Activated naive CD4-positive, alpha-beta T cell treated with anti-CD3 and anti-CD28 coated beads, Interleukin-2, amount 50 U/mL, for 16 hours (primary cell): ENCODE results near the gene MYO19.
A peak's percentile ranks its signal among the peaks of the same experiment; 100 is the strongest.

Experiments used
- DNase-seq: peaks from one replicate; pipeline ENCODE4 v3.0.0-alpha.2; 2020

MYO19 gene

DNA sequence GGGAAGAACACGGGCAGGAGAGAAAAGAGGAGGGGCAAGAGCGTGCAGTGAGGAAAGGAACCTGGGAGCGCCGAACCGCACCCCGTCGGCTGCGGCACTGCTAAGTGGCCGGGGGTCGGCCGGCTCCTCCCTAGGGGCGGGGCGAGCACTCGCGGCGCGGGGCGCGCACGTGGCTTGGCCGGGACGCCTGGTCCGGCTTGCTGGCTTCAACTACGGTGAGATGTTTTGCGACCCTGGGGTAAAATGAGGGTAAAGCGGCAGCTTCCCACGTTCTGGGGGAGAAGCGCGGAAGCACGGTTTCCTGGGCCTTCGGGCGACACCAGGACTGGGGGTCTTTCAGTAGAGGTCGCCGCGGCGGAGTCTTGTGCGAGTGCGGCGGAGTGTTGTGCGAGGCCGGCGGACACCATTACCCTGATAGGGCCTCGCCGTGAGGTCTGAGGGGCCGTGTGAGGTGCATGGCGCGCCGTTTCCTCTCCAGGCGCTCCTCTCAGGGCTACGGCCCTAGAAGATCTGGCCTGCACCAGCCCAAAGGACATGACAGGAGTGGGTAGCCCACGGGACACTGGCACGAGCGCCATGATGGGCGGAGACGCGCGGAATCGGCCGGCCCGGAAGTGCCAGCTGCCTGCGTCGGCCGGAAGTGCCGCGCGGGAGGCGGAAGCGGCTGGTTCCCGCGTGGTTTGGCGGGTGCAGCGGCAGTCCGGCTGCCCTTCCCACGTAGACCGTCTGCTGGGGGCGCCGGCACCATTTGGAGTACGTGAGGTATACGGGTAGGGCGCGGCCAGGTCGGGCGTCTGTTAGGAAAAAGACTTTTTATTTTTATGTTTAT, at the start of gene MYO19, which contains the start of gene PIGW:
Gene MYO19, minus strand, starts transcription at position 29 of the 829 bp plus-strand sequence. CDS start 2,330 bp downstream, outside the sequence.
Gene PIGW, plus strand, starts transcription at position 148 of the 829 bp plus-strand sequence. CDS start 2,115 bp downstream, outside the sequence.
- DNase-seq = peak; percentile 91

- DNase-seq = no peak
These were observed 49.1 kb upstream of the MYO19 start for GRCh38 chr17:36583787-36584186.

- DNase-seq = no peak
These were observed 44.0 kb upstream of the MYO19 start for GRCh38 chr17:36578671-36579070.

DNA sequence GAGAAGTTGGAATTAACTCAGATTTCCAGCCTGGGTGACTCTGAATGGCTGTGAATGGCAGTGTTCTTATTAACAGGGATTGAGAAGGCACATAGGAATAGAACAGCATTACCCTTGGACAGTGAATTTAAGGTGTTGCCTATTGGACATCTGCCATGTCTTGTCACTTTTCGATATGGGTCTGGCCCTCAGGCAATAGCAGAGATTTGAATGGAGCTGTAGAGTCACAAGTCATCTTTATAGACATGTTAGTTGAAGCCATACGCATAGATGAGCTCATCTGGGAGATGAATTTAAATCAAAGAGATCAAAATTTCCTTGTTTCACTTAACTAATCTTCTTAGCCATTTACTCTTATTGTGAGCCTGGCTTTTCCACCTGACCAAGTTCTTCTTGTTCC, 42.1 kb upstream of the MYO19 start:
- no peak for DNase-seq

DNA sequence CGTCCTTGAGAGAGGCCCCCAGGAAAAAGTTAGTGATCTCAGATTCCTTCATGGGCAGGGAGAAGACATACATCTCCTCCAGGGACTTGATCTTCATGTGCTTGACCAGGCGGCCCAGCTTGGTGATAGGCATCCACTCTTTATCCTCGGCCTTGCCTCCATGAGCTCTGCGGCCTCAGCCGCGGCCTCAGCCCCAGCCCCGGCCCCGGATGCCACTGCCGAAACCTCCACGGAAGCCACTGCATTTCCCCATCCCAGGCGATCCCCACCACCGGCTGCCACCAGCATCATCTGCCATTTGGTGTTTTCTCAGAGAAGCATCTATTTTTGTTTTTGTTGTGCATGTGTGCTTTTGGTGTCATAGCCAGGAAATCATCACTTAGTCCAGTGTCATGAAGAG, 40.4 kb upstream of the MYO19 start:
- DNase-seq = no peak

GRCh38 chr17:36566081-36566480, 31.4 kb upstream of the MYO19 start:
- no peak for DNase-seq

DNA sequence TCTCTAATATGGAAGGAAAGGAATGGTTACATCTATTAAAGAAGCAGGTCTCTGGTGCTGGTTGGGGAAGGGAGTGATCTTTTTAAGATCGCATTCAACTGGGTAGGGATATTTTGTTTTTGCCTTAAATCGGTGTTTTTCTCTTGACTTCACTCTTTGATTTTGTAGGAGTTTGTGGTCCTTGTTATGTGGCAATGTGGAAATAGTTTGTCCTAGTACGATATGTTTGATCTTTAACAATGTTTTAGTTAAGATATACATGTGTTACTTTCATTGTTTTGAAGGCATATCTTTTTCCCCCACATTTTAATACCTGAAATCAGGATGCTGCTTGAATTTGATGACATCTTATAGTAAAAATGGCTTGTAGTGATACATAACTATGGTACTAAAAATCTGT, 18.8 kb upstream of the MYO19 start:
- no peak for DNase-seq

- no peak for DNase-seq
These were observed 16.1 kb upstream of the MYO19 start for GRCh38 chr17:36550491-36551417.

DNA sequence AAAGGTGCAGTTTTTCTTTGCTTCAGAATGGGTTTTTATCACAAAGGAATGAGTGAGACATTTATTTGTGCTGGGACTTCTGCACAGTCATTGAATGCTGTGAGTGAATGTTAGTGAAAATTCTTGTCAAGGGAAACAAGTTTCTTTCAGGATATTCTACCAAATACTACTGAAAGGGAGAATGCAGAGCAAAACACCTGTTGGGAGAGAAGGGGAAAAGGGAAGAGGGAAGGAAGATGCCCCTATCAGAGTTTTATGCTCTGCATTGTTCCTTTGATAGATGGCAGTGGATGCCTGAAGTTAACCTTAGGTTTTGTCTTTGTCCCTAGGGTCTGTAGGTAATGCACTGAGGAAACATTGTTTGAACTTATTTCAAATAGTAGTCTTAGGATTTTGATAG, 13.1 kb upstream of the MYO19 start:
- DNase-seq = no peak

- no peak for DNase-seq
These were observed 11.9 kb upstream of the MYO19 start for GRCh38 chr17:36546418-36547093.

DNA sequence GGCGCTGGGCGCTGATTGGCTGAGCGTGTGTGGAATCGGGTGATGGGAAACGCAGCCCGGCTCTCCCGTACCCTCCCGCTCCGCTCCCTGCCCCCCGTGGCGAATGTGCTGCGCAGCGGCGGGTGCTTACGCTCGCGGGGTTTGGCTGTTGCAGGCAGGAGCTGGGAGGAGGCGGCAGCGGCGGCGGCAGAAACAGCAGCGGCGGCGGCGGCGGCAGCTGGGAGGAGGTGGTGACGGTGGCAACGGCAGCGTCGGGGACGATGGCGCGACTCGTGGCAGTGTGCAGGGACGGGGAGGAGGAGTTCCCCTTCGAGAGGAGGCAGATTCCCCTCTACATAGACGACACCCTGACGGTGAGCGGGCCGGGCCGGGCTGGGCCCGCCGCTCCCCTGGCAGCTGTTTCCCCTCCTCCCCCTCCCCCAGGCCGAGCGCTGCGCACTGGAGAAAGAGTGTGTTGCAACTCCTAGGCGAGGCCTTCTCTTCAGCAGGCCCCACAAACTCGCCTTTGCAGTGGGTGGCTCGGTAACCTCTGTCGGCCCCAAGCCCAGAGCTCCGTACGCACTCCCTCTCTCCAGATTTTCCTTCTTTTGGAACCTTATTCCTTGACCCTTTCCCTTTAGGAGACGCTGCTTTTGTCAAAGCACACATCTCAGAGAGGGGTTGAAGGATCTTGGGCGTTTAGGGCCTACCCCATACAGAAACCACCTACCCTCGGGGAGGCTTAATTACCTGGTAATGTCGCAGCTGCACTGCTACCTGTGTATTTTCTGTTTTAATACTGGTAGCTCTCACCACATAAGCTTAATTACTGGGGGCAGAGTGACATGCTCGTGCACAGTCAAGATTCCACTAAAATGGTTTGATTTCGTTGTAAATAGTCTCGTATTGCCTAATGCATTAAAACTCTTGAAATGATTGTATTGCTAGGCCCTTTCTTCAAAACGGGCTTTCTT, 11.1 kb upstream of the MYO19 start:
- DNase-seq = peak; percentile 97

DNA sequence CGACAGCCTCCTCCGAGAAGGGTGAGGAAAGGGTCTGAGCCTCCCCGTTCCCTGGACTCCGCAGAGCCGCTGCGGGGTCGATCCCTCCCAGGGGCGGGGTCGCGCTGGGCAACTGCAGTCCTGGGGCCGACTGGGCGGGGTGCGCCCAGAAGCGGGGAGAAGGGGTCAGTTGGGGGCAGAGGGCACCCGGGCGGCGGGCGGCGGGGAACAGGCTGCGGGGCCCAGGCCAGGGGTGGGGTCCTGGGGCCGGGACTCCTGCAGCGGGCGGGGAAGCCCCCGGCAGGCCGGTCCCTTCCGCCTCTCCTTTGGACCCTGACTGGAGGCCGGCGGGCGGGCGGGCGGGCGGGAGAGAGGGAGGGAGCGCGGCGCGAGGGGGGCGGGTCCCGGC, 10.4 kb upstream of the MYO19 start:
- DNase-seq = no peak

- peak; percentile 96 for DNase-seq
These were observed 9.8 kb upstream of the MYO19 start, which contains the start of gene GGNBP2 for GRCh38 chr17:36544307-36545076. Gene GGNBP2, plus strand, starts transcription at chr17:36544919. Its CDS starts 806 bp downstream, at chr17:36545725.

DNA sequence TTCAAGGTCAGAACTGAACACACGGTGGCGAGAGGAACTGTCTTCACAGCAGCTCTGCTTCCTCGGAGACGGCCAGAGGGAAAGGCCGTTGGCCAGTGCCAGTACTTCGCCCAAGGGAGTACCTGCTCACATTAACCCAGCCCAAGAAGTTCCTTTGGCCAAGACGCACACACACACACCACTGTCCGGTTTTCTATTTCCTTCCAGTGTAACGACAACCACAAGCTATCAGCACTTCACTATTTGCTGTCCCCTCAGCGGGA, 9.3 kb upstream of the MYO19 start:
- no peak for DNase-seq

DNA sequence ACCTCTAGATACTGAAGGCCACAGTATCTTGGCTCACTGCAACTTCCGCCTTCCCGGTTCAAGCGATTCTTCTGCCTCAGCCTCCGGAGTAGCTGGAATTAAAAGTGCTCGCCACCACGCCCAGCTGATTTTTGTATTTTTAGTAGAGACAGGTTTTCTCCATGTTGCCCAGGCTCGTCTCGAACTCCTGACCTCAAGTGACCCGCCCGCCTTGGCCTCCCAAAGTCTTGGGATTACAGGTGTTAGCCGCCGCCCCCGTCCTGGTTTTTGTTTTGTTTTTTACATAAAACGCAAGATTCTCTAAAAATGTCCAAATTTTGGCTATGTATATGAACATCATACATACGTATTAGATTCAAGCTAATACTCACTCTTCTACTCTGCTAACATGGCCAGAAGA, 8.1 kb upstream of the MYO19 start:
- DNase-seq = no peak

- no peak for DNase-seq
These were observed 6.0 kb upstream of the MYO19 start for GRCh38 chr17:36540696-36541095.

- no peak for DNase-seq
These were observed 1.0 kb upstream of the MYO19 start for GRCh38 chr17:36535669-36536081.

DNA sequence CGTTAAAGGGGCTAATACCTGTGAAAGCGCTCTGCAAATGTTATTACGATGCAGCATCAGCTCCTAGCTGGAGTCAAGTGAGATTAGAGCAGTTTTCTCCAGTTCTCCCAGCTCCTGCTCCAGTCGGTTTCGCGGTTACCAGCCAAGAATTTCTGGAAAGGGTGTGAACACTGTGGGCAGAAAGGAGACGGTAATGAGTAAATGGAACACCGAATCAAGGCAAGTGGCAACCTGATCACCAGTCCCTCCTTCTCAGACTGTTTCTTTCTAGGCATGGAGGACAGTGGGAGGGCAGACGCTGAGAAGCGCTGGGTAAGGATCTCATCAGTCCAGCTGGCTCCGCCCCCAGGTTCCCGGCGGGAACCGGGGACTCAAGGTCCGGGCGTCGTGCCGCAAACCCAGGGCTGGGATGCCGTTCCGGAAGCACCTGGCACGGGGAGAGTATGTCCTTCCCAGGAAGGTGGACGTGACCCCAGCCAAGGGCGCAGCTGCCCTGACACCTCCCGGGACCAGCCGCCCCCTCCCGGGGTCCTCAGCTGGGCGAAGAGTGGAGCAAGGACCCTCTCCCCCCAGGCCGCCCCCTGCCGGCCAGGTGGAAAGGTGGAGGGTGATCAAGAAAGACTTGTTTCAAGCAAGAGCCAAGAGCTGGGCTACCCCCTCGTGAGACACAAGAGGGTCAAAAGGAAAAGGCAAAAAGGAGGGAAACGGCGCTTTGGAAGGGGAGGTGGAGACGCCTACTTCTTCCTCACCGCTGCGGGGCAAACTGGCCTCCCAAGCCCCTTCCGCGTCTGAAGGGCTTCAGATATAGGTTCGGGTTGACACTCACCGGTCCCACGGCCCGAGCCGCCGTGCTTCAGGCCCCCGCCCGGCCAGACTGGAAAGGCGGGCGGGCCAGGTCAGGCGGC, 481 bp downstream of the MYO19 start:
- peak; percentile 68 for DNase-seq

DNA sequence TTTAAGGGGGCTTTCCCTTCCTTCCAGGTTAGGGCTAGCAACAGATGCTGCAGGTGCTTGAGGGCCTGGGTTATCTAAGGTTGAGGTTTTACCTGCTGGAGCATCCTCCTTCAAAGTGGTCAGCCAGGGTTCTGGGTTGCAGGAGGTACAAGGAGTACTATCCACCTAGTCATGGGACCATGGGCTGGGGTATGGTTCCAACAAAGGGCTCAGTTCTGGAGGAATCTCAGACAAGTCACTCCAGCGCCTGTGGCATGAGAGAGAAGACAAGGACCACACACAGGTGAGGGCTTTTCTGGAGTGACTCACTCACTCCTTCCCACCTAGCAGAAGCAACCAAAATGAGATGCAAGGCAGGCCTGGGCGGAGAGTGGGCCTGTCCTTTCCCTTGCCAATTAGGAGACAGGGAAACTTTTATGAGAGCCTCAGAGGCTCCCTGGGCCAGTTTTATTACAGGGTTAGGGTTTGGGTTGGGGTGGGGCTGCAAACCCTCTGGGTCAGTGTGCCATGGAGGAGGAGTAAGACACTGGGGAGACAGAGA, 2.2 kb downstream of the MYO19 start:
- DNase-seq = no peak

DNA sequence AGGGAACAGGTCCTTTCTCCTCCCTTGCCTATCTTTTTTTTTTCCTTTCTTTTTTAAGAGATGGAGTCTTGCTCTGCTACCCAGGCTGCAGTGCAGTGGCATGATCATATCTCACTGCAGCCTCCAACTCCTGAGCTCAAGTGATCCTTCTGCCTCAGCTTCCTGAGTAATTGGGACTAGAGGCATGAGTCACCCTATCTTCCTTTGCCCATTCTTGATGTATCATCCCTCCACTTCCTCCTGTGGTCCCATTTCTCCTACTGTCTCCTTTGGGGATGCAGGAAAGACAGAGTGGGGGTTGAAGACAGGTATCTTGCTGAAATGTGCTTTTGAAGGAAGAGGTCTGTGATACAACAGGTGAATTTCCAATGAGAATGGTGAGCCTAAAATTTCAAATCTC, 5.5 kb downstream of the MYO19 start:
- DNase-seq = no peak
